Psoas muscle (tissue), 8 donors: ENCODE measurements around the gene MRPL44. TPM values are rescaled to one million over a fixed set of nuclear protein-coding genes. Genes with fewer than 3 reads are reported as not detected.
A peak's percentile ranks its signal among the peaks of the same experiment; 100 is the strongest.

Source experiments
- ATAC-seq, 4 donors: fragments of 200-7000 bp; cut with Tn5 transposase; one replicate each; pipeline ENCODE4 v1.9.1; 2020; ENCODE audit warnings: moderate library complexity in 3 of 4, mild to moderate bottlenecking in 2 of 4
- DNase-seq, 2 donors: peaks; one replicate each; pipeline ENCODE4 v3.0.0-alpha.2; 2020
- H3K27ac ChIP-seq: fragments of 200-600 bp; one replicate; pipeline ENCODE4 v1.8.0; 2022
- H3K27me3 ChIP-seq, 3 donors: fragments of 200-600 bp in 1 of 3; one replicate each; pipeline versions ENCODE4 v1.6.1 to v1.8.0; 2013 to 2022; ENCODE audit warnings: low read length in 2 of 3, mild to moderate bottlenecking in 2 of 3, moderate library complexity in 1 of 3; ENCODE audit not compliant: insufficient read depth in 3 of 3
- H3K36me3 ChIP-seq, 2 donors: fragments of 200-600 bp in 1 of 2; one replicate each; pipeline versions ENCODE4 v1.6.1 to v1.8.0; 2013 to 2022; ENCODE audit warnings: low read depth in 1 of 2, mild to moderate bottlenecking in 1 of 2, moderate library complexity in 1 of 2; ENCODE audit not compliant: insufficient read depth in 1 of 2
- H3K4me1 ChIP-seq: fragments of 200-600 bp; one replicate; pipeline ENCODE4 v1.8.0; 2022
- H3K4me3 ChIP-seq: fragments of 200-600 bp; one replicate; pipeline ENCODE4 v1.8.0; 2022; ENCODE audit warnings: mild to moderate bottlenecking
- H3K9me3 ChIP-seq: fragments of 200-600 bp; one replicate; pipeline ENCODE4 v1.8.0; 2022
- WGBS, 3 donors: extraction: QIAGEN DNeasy Blood & Tissue Kit; methylation state at CpG; one replicate each; pipeline versions ENCODE4 v1.1.6 to v1.1.7; 2013; 5-methylcytosine and 5-hydroxymethylcytosine counted together
- intact Hi-C, 2 donors: fragments of 100-400 bp; cut with DNase I; formaldehyde crosslinking; loops; one replicate each; pipeline versions ENCODE4 v1.11.0 to v1.14.2; 2022
- polyA plus RNA-seq, 3 donors: library from polyadenylated mRNA; stranded (reverse); fragments of 200-250 nt; gene quantifications; one replicate each; pipeline ENCODE4 v1.2.3, GENCODE V29; 2013
- total RNA-seq, 4 donors: library from RNA; stranded (reverse); fragmentation: NEBNext Ultra II Directional in 2 of 4; extraction: Animal tissue kit (Norgen Biotek cat#: 25700) in 2 of 4; gene quantifications; one replicate each; pipeline versions ENCODE4 v1.2.1 to v1.2.4, GENCODE V29; 2021 to 2023
- TF ChIP-seq, protein P1 (sequence below): fragments of 200-600 bp; IDR thresholded peaks from one replicate; pipeline ENCODE4 v1.8.0; 2022; ENCODE audit warnings: antibody characterized with exemption
- donor health status: healthy with polysubstance abuse.
- donor health status: DM: no; HTN: no; CAD: no; lungs with moderate emphysema.
- donor health status: Bipolar disorder and iron deficiency.
- donor health status: healthy.
- donor health status: DM: yes; HTN: yes; CAD: no.
- donor health status: DM: no; HTN: no; CAD: no.
- donor health status: DM: no; HTN: no; CAD: no.
- donor health status: DM: yes; HTN: yes; CAD: no.

The MRPL44 gene
- total and polyA plus RNA-seq, 7 donors = 26.3 to 48.4 (median 28.3) TPM

DNA sequence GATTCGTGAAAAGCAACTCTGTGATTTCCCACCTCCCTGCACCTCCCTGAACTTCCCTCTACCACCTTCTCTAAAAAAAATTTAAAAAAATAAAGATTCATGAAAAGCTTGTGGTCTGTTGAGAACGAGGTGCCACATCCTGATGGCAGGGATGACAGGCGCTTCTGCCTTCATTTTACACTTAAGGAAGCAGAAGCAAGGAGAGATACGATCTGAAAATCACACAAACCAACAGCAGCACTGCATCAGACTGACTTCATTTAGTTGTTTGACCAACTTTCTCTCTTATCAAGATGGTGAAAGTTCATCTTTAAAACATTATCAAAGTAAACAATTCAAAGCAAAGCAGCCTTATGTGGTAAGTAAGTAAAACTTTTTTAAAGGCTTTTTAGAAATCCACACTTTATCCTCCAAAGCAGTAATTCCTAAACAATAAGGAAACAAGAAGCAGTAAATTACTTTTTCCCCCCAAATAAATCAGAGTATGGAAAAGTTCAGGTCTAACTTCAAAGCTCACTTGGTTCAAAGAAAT is 27.6 kb upstream of the MRPL44 start:
- Histone ChIP-seq H3K4me3 (no peak overlapping the region), H3K4me1 (peaks cover 40% of the 10 kb centered on the region), H3K36me3 (no peaks in the 10 kb centered on the region), H3K27ac (peak overlapping the region; percentile 68), H3K27me3 (no peaks in the 10 kb centered on the region), H3K9me3 (no peaks in the 10 kb centered on the region)
- intact Hi-C loops = no loop called here
- no peak for ATAC-seq
- DNase-seq = no peak
- TF ChIP-seq, protein P1, sequence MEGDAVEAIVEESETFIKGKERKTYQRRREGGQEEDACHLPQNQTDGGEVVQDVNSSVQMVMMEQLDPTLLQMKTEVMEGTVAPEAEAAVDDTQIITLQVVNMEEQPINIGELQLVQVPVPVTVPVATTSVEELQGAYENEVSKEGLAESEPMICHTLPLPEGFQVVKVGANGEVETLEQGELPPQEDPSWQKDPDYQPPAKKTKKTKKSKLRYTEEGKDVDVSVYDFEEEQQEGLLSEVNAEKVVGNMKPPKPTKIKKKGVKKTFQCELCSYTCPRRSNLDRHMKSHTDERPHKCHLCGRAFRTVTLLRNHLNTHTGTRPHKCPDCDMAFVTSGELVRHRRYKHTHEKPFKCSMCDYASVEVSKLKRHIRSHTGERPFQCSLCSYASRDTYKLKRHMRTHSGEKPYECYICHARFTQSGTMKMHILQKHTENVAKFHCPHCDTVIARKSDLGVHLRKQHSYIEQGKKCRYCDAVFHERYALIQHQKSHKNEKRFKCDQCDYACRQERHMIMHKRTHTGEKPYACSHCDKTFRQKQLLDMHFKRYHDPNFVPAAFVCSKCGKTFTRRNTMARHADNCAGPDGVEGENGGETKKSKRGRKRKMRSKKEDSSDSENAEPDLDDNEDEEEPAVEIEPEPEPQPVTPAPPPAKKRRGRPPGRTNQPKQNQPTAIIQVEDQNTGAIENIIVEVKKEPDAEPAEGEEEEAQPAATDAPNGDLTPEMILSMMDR = no peak
- 73 to 82% (median 73%) methylated on average over 4 of the region's 4 CpGs for WGBS, 3 donors

DNA sequence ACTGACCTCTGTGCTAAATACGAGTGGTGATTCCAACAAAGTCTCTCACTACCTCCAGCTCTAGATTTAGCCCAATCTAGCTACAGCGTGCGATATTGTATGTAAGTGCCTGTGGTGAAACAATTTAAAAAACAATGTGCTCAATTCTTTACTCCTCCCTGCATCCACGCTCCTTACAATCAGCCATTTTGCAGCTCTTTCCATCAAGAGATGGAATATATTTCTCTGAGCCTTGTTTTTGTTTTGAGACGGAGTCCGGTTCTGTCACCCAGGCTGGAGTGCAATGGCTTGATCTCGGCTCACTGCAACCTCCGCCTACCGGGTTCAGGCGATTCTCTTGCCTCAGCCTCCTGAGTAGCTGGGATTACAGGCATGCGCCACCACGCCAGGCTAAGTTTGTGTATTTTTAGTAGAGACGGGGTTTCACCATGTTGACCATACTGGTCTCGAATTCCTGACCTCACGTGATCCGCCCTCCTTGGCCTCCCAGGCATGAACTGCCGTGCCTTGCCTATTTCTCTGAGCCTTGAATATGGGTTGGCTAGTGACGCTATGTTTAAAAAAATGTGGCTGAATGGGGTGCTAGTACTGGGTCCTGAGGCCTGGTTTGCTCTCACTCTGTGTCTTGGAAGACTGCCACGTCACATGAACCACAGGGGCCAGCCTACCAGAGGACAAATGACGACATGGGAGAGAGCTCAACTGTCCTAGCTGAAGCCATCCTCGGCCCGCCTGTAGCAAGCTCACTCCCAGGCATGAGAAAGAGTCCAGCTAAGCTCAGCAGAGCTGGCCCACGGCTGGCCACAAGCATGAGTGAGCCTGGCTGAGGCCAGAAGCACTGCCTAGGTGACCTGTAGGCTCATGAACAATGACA is 26.9 kb upstream of the MRPL44 start:
- H3K4me1 ChIP-seq = peaks cover 47% of the 10 kb centered on the region
- TF ChIP-seq, protein P1 = no peak
- H3K36me3 ChIP-seq = no peaks in the 10 kb centered on the region
- peak overlapping the region; percentile 68 for H3K27ac ChIP-seq
- ATAC-seq = peak; percentile 86 to 98 (median 94)
- intact Hi-C loops = no loop called here
- no peaks in the 10 kb centered on the region for H3K9me3 ChIP-seq
- WGBS, 3 donors = 54 to 71% (median 56%) methylated on average over 23 of the region's 23 CpGs
- peak; percentile 56 to 85 for DNase-seq
- H3K27me3 ChIP-seq = no peaks in the 10 kb centered on the region
- no peak overlapping the region for H3K4me3 ChIP-seq

DNA sequence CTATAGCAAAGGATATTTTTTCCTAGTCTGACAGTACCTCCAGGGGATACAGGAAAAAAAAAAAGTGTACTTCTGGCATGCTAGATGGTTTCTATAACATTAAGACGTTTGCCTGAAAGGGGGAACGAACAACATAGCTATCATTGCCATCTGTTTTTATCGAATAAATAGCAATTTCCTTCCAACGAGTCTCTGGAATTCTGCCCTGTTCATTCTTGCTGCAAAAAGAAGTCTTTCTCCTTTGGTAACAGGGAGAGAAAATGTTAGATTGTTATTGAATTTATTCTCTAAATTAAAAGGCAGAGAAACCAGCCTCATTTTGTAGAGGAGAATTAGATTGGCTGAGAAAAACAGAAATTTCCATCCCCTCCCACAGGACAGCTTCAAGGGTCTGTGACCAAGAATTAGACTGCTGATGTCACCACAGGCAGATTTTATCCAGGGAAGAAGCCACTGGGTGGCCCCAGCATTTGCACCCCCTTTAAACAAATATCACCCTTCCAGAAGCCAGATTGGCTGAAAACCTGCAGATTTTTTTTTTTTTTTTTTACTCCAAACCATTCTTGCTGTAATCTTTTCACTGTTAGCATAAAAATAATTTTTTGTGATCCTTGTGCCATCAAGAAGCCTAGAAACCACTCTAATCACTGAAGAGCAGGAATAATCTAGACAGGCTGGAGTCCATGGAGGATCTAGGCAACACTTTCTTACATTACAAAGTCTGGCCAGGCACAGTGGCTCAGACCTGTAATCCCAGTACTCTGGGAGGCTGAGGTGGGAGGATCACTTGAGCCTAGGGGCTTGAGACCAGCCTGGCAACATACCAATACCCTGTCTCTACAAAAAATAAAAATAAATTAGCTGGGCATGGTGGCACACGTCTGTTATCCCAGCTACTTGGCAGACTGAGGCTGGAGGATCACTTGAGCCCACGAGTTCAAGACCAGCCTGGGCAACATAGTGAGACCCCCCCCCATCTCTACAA is 24.2 kb upstream of the MRPL44 start:
- Histone ChIP-seq H3K27me3 (no peaks in the 10 kb centered on the region), H3K4me3 (no peak overlapping the region), H3K4me1 (peaks cover 74% of the 10 kb centered on the region), H3K9me3 (no peaks in the 10 kb centered on the region), H3K36me3 (no peaks in the 10 kb centered on the region), H3K27ac (peak overlapping the region; percentile 52)
- WGBS, 3 donors = 37 to 48% (median 39%) methylated on average over 6 of the region's 6 CpGs
- ATAC-seq (no peak), DNase-seq (no peak)
- TF ChIP-seq, protein P1 = no peak
- intact Hi-C loops = no loop called here

DNA sequence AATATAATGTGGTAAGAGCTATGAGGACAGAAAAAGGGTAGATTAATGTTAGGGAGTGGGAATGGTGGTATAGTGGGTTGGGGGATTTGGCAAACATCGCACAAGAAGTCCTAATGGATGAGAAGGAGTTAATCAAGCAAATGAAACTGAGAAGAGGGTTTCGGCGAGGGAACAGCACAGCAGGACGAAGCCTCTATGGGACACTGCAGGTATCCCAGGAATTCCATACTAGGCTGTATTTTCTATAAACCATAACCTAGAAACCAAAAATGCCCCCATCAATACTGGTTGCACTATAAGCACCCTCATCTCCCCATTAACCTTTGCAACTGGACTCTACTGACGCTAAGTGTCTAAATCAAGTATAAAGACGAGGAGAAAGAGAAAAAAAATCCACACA is 22.4 kb upstream of the MRPL44 start:
- no peaks in the 10 kb centered on the region for H3K27me3 ChIP-seq
- no peak overlapping the region for H3K27ac ChIP-seq
- TF ChIP-seq, protein P1 = no peak
- no peaks in the 10 kb centered on the region for H3K36me3 ChIP-seq
- WGBS, 3 donors = 52 to 74% (median 53%) methylated on average over 6 of the region's 6 CpGs
- H3K4me1 ChIP-seq = peaks cover 82% of the 10 kb centered on the region
- H3K9me3 ChIP-seq = no peaks in the 10 kb centered on the region
- intact Hi-C loops = no loop called here
- DNase-seq (no peak), ATAC-seq (no peak)
- H3K4me3 ChIP-seq = no peak overlapping the region
